Measurements from ENCODE around the gene CAPNS2. TPM values are rescaled to one million over a fixed set of nuclear protein-coding genes. Genes with fewer than 3 reads are reported as not detected.

The CAPNS2 gene
- total RNA-seq, 1 experiment from 2014 or later = not detected

GRCh38 chr16:55529018-55529417, 37.5 kb upstream of the CAPNS2 start:
- H3K4me2 ChIP-seq (ENCODE audit: insufficient read depth, insufficient read length, low read length) = no peak overlapping the region
- H2AK5ac ChIP-seq (ENCODE audit: insufficient read length, low read length) = no peak overlapping the region
- H4K8ac ChIP-seq (replicated peaks; ENCODE audit: insufficient read length, low read depth, low read length) = no peak overlapping the region
- H2BK20ac ChIP-seq (ENCODE audit: low read depth, low read length, poor library complexity, severe bottlenecking) = no peak overlapping the region
- Mint-ChIP-seq H3K27ac (no peak overlapping the region), H3K9me3 (no peaks in the 10 kb centered on the region), H3K4me3 (no peak overlapping the region), H3K36me3 (ENCODE audit: insufficient read depth in 1 of 3, low read depth in 3 of 3) (peaks cover 0 to 2% (median 0%) of the 10 kb centered on the region in 3 experiments; a peak in 3 of 7 replicates), H3K27me3 (ENCODE audit: low read depth) (no peaks in the 10 kb centered on the region), H3K4me1 (peaks cover 4 to 6% of the 10 kb centered on the region in 2 experiments; a peak in 3 of 4 replicates)
- no peaks in the 10 kb centered on the region for H3K9me3 ChIP-seq (ENCODE audit: control insufficient read depth, low read depth, low read length)
- no peak overlapping the region for H3K14ac ChIP-seq (ENCODE audit: insufficient read depth, low read length)
- H2BK120ac ChIP-seq (ENCODE audit: low read depth, low read length, poor library complexity, severe bottlenecking) = no peak overlapping the region
- H3K18ac ChIP-seq (ENCODE audit: insufficient read length, low read depth, low read length) = no peak overlapping the region
- WGBS (ENCODE audit: extremely low coverage, insufficient read length, low lambda C conversion rate) = no CpG with 5 or more reads among the region's 2 CpGs
- H3K27ac ChIP-seq (ENCODE audit: insufficient read length, low read depth, low read length) = no peak overlapping the region
- no peak overlapping the region for H3K23ac ChIP-seq (ENCODE audit: insufficient read length, low read depth, low read length)
- H3K79me1 ChIP-seq (ENCODE audit: insufficient read depth, low read depth, low read length, poor library complexity, severe bottlenecking) = no peaks in the 10 kb centered on the region
- no peak overlapping the region for H2AFZ ChIP-seq (ENCODE audit: low read length)
- no peak overlapping the region for H4K91ac ChIP-seq (ENCODE audit: insufficient read length, low read depth, low read length)
- H3K9ac ChIP-seq (ENCODE audit: extremely low read depth, insufficient read length, low read length) = no peak overlapping the region
- no peaks in the 10 kb centered on the region for H3K23me2 ChIP-seq (ENCODE audit: insufficient read length, low read depth, low read length, poor library complexity, severe bottlenecking)
- DNase-seq = no peak
- H4K20me1 ChIP-seq (ENCODE audit: control insufficient read depth, insufficient read depth, insufficient read length) = no peaks in the 10 kb centered on the region
- H4K5ac ChIP-seq (ENCODE audit: insufficient read length, low read depth, low read length) = no peak overlapping the region
- no peak for TF ChIP-seq CTCF (conservative IDR thresholded peaks at IDR 0.05)
- H2BK15ac ChIP-seq (ENCODE audit: low read depth, low read length) = no peak overlapping the region
- H3K4me1 ChIP-seq (ENCODE audit: insufficient read depth, low read length) = no peaks in the 10 kb centered on the region
- H3K79me2 ChIP-seq (ENCODE audit: insufficient read depth, low read length) = no peaks in the 10 kb centered on the region
- H3K4ac ChIP-seq (ENCODE audit: low read depth, low read length) = no peak overlapping the region
- no peak overlapping the region for H3K56ac ChIP-seq (ENCODE audit: insufficient read length, low read depth, low read length)
- no peak overlapping the region for H3T11ph ChIP-seq (ENCODE audit: low read length)
- no peaks in the 10 kb centered on the region for H3K27me3 ChIP-seq (ENCODE audit: insufficient read depth, low read length)
- no peak overlapping the region for H2BK12ac ChIP-seq (ENCODE audit: insufficient read length, low read depth, low read length)
- no peak overlapping the region for H2BK5ac ChIP-seq (ENCODE audit: insufficient read length, low read length)

Measured in H9 (cell line).